Measurements from ENCODE around the gene COL27A1.

Gene COL27A1

DNA sequence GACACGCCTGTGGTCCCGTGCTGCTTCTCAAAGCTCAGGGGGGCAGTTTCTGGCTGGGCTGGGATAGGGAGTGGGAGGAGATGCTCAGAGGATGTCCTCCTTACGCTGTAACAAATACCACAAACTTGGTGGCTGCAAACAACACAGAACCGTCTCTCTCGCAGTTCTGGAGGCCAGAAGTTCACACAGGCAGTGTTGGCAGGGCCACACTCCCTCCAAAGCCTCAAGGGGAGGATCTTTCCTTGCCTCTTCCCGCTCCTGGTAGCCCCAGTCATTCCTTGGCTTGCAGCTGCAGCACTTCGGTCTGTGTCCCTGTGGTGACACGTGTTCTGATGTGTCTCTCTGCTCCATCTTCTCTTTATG is 157.2 kb downstream of the COL27A1 start:
- Histone ChIP-seq H3K27me3 (ENCODE audit: insufficient read depth, poor library complexity, severe bottlenecking) (no peaks in the 10 kb centered on the region), H3K27ac (replicated peaks) (no peak overlapping the region), H3K4me3 (replicated peaks; ENCODE audit: insufficient read depth, low read length) (no peak overlapping the region)
- TF ChIP-seq, protein P1, sequence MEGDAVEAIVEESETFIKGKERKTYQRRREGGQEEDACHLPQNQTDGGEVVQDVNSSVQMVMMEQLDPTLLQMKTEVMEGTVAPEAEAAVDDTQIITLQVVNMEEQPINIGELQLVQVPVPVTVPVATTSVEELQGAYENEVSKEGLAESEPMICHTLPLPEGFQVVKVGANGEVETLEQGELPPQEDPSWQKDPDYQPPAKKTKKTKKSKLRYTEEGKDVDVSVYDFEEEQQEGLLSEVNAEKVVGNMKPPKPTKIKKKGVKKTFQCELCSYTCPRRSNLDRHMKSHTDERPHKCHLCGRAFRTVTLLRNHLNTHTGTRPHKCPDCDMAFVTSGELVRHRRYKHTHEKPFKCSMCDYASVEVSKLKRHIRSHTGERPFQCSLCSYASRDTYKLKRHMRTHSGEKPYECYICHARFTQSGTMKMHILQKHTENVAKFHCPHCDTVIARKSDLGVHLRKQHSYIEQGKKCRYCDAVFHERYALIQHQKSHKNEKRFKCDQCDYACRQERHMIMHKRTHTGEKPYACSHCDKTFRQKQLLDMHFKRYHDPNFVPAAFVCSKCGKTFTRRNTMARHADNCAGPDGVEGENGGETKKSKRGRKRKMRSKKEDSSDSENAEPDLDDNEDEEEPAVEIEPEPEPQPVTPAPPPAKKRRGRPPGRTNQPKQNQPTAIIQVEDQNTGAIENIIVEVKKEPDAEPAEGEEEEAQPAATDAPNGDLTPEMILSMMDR (IDR thresholded peaks at IDR 0.05; ENCODE audit: insufficient read depth, low read length): no peak
- no peak for TF ChIP-seq REST (IDR thresholded peaks at IDR 0.05; ENCODE audit: insufficient replicate concordance, low read depth)
- no peak for DNase-seq (ENCODE audit: low read depth in 1 of 2, low spot score in 1 of 2)

GRCh38 chr9:114313186-114313585 is 157.8 kb downstream of the COL27A1 start:
- no peak for DNase-seq (ENCODE audit: low read depth in 1 of 2, low spot score in 1 of 2)
- no peak for TF ChIP-seq GABPA (IDR thresholded peaks at IDR 0.05; ENCODE audit: low read depth)
- TF ChIP-seq SPI1 (IDR thresholded peaks at IDR 0.05; ENCODE audit: borderline replicate concordance, low read depth): no peak
- no peak for TF ChIP-seq POLR2AphosphoS5 (IDR thresholded peaks at IDR 0.05; ENCODE audit: low read depth)
- TF ChIP-seq, protein P1 (IDR thresholded peaks at IDR 0.05; ENCODE audit: insufficient read depth, low read length): no peak
- TF ChIP-seq REST (IDR thresholded peaks at IDR 0.05; ENCODE audit: insufficient replicate concordance, low read depth): no peak
- no peak overlapping the region for H3K27ac ChIP-seq (replicated peaks)
- no peak overlapping the region for H3K4me3 ChIP-seq (replicated peaks; ENCODE audit: insufficient read depth, low read length)
- H3K27me3 ChIP-seq (ENCODE audit: insufficient read depth, poor library complexity, severe bottlenecking): no peaks in the 10 kb centered on the region

DNA sequence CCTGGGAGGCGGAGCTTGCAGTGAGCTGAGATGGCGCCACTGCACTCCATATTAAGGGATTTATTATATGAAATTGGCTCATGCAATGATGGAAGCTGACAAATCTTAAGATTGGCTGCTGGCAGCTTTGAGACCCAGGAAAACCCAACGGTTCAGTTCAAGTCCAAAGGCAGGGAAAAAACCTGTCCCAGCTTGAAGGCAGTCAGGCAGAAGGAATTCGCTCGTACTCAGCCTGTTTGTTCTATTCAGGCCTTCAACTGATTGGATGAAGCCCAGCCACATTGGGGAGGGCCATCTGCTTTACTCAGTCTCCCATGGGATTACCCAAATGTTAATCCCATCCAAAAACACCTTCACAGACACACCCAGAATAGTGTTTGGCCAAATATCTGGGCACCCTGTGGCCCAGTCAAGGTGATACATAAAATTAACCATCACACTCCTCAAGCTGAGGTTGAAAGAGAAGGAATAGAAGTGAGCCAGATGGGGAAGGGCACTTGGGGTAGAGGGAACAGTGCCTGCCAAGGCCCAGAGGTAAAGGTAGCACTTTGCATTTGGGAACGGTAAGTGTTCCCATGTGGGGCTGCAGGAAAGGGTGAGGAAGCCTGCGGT is 159.0 kb downstream of the COL27A1 start:
- H3K27ac ChIP-seq (replicated peaks): no peak overlapping the region
- H3K4me3 ChIP-seq (replicated peaks; ENCODE audit: insufficient read depth, low read length): no peak overlapping the region
- no peak for DNase-seq (ENCODE audit: low read depth in 1 of 2, low spot score in 1 of 2)
- TF ChIP-seq SPI1 (IDR thresholded peaks at IDR 0.05; ENCODE audit: borderline replicate concordance, low read depth) (no peak), REST (IDR thresholded peaks at IDR 0.05; ENCODE audit: insufficient replicate concordance, low read depth) (no peak), GABPA (IDR thresholded peaks at IDR 0.05; ENCODE audit: low read depth) (no peak), POLR2AphosphoS5 (IDR thresholded peaks at IDR 0.05; ENCODE audit: low read depth) (no peak)
- TF ChIP-seq, protein P1 (IDR thresholded peaks at IDR 0.05; ENCODE audit: insufficient read depth, low read length): no peak
- no peaks in the 10 kb centered on the region for H3K27me3 ChIP-seq (ENCODE audit: insufficient read depth, poor library complexity, severe bottlenecking)
